WTC11 (cell line): ENCODE measurements around the gene NLRC5. TPM values are rescaled to one million over a fixed set of nuclear protein-coding genes. Genes with fewer than 3 reads are reported as not detected.

Source experiments
- ATAC-seq: fragments of 200-7000 bp; cut with Tn5 transposase; 2 replicates; pipeline ENCODE4 v1.10.0; 2021; ENCODE audit warnings: mild to moderate bottlenecking, moderate library complexity
- CTCF ChIA-PET: fragments of 300-600 bp; sonication (Branson Sonifier 250); formaldehyde crosslinking; loops from one replicate; lab custom pipeline; 2021; ENCODE audit warnings: antibody characterized with exemption; lab: Charles Lee
- POLR2A ChIA-PET: fragments of 350-600 bp; sonication (Branson Sonifier 250); formaldehyde crosslinking; loops from one replicate; lab custom pipeline; 2021; ENCODE audit warnings: antibody characterized with exemption; lab: Charles Lee
- DNase-seq: peaks from one replicate; pipeline ENCODE4 v3.0.0; 2021; ENCODE audit warnings: low spot score
- H3K27ac Mint-ChIP-seq: 2 replicates; pipeline ENCODE4 v1.8.0; 2021; ENCODE audit warnings: mixed read lengths
- H3K27me3 Mint-ChIP-seq: 2 replicates; pipeline ENCODE4 v1.8.0; 2021; ENCODE audit warnings: low read depth, mild to moderate bottlenecking, moderate library complexity, mixed read lengths
- H3K36me3 Mint-ChIP-seq: 2 replicates; pipeline ENCODE4 v1.8.0; 2021; ENCODE audit warnings: mixed read lengths
- H3K4me1 Mint-ChIP-seq: 2 replicates; pipeline ENCODE4 v1.8.0; 2022; ENCODE audit warnings: mixed read lengths
- H3K4me3 Mint-ChIP-seq: 2 replicates; pipeline ENCODE4 v1.8.0; 2021; ENCODE audit warnings: mild to moderate bottlenecking, moderate library complexity, mixed read lengths
- H3K9me3 Mint-ChIP-seq: 2 replicates; pipeline ENCODE4 v1.8.0; 2021; ENCODE audit warnings: mixed read lengths
- ATF1 ChIP-seq: sonication (generic); formaldehyde crosslinking; IDR thresholded peaks from 2 replicates; pipeline ENCODE4 v1.8.1; 2023; ENCODE audit warnings: mild to moderate bottlenecking, moderate library complexity, missing genetic modification reagents
- ATF3 ChIP-seq: sonication (generic); formaldehyde crosslinking; conservative IDR thresholded peaks from 2 replicates; pipeline ENCODE4 v1.8.1; 2022; ENCODE audit warnings: mild to moderate bottlenecking, missing genetic modification reagents
- ATF6 ChIP-seq: sonication (generic); formaldehyde crosslinking; IDR thresholded peaks from 2 replicates; pipeline ENCODE4 v1.8.1; 2023; ENCODE audit warnings: mild to moderate bottlenecking, missing genetic modification reagents
- CTCF ChIP-seq: fragments of 200-600 bp; IDR thresholded peaks from 2 replicates; pipeline ENCODE4 v1.8.0; 2022; ENCODE audit warnings: antibody characterized with exemption
- ELF4 ChIP-seq: sonication (generic); formaldehyde crosslinking; IDR thresholded peaks from 2 replicates; pipeline ENCODE4 v1.8.1; 2022; ENCODE audit warnings: low read depth, mild to moderate bottlenecking, moderate library complexity, missing genetic modification reagents
- EMX1 ChIP-seq: fragments of 250-450 bp; sonication (Bioruptor Pico); IDR thresholded peaks from 2 replicates; pipeline ENCODE4 v1.8.0; 2021; ENCODE audit warnings: mild to moderate bottlenecking
- GABPB1 ChIP-seq: sonication (generic); formaldehyde crosslinking; IDR thresholded peaks from 2 replicates; pipeline ENCODE4 v1.8.1; 2023; ENCODE audit warnings: mild to moderate bottlenecking, missing genetic modification reagents
- HMGXB4 ChIP-seq: sonication (generic); formaldehyde crosslinking; IDR thresholded peaks from 2 replicates; pipeline ENCODE4 v1.8.1; 2023; ENCODE audit warnings: mild to moderate bottlenecking, moderate library complexity, missing genetic modification reagents
- IRF1 ChIP-seq: sonication (generic); formaldehyde crosslinking; IDR thresholded peaks from 2 replicates; pipeline ENCODE4 v1.8.0; 2023; ENCODE audit warnings: missing genetic modification reagents
- JUN ChIP-seq: sonication (generic); formaldehyde crosslinking; IDR thresholded peaks from 2 replicates; pipeline ENCODE4 v1.8.0; 2023; ENCODE audit warnings: mild to moderate bottlenecking, missing genetic modification reagents
- PRRX2 ChIP-seq: fragments of 250-450 bp; sonication (Bioruptor Pico); IDR thresholded peaks from 2 replicates; pipeline ENCODE4 v1.8.0; 2021; ENCODE audit warnings: mild to moderate bottlenecking
- RELA ChIP-seq: sonication (generic); formaldehyde crosslinking; IDR thresholded peaks from 2 replicates; pipeline ENCODE4 v1.8.1; 2022; ENCODE audit warnings: missing genetic modification reagents, mild to moderate bottlenecking, borderline replicate concordance
- SMAD3 ChIP-seq: sonication (generic); formaldehyde crosslinking; IDR thresholded peaks from 2 replicates; pipeline ENCODE4 v1.8.0; 2022; ENCODE audit warnings: missing genetic modification reagents, mild to moderate bottlenecking, borderline replicate concordance
- TCF7 ChIP-seq: sonication (generic); formaldehyde crosslinking; IDR thresholded peaks from 2 replicates; pipeline ENCODE4 v1.8.0; 2022; ENCODE audit warnings: mild to moderate bottlenecking, low read depth, missing genetic modification reagents, moderate library complexity
- TEAD4 ChIP-seq: sonication (generic); formaldehyde crosslinking; IDR thresholded peaks from 2 replicates; pipeline ENCODE4 v1.8.0; 2022; ENCODE audit warnings: mild to moderate bottlenecking, missing genetic modification reagents
- USF1 ChIP-seq: sonication (generic); formaldehyde crosslinking; IDR thresholded peaks from 2 replicates; pipeline ENCODE4 v1.8.0; 2022; ENCODE audit warnings: mild to moderate bottlenecking, missing genetic modification reagents
- ZBTB43 ChIP-seq: sonication (generic); formaldehyde crosslinking; IDR thresholded peaks from 2 replicates; pipeline ENCODE4 v1.8.1; 2023; ENCODE audit warnings: mild to moderate bottlenecking, missing genetic modification reagents
- ZNF396 ChIP-seq: fragments of 250-450 bp; sonication (Bioruptor Pico); IDR thresholded peaks from 2 replicates; pipeline ENCODE4 v1.8.0; 2021; ENCODE audit warnings: mild to moderate bottlenecking, moderate library complexity, borderline replicate concordance
- total RNA-seq: library from RNA; stranded (reverse); gene quantifications from 3 replicates; pipeline ENCODE4 v1.2.3, GENCODE V29; 2021

NLRC5 gene
- total RNA-seq, 1 experiment from 2014 or later: 2.8 TPM

- Mint-ChIP-seq H3K4me3 (no peak overlapping the region), H3K27me3 (no peaks in the 10 kb centered on the region)
- TF ChIP-seq PRRX2 (CRISPR knock-in tag) (no peak), IRF1 (CRISPR knock-in tag) (no peak), ATF6 (CRISPR knock-in tag) (no peak), ZNF396 (CRISPR knock-in tag) (no peak), SMAD3 (CRISPR knock-in tag) (no peak), ATF1 (CRISPR knock-in tag) (no peak), ELF4 (CRISPR knock-in tag) (no peak), TCF7 (CRISPR knock-in tag) (no peak), JUN (CRISPR knock-in tag) (no peak), ZBTB43 (no peak), GABPB1 (CRISPR knock-in tag) (no peak), HMGXB4 (no peak), USF1 (CRISPR knock-in tag) (no peak), CTCF (no peak), RELA (CRISPR knock-in tag) (no peak), TEAD4 (no peak), EMX1 (CRISPR knock-in tag) (no peak), ATF3 (CRISPR knock-in tag) (no peak)
- TF ChIP-seq, all 79 proteins: peak for 0
- H3K9me3 Mint-ChIP-seq: no peaks in the 10 kb centered on the region
- ATAC-seq (no peak), DNase-seq (no peak)
- no peak overlapping the region for H3K27ac Mint-ChIP-seq
- CTCF ChIA-PET: interaction anchor here (0.6 to 8.2 kb wide), 4 partner anchors 14 to 506 kb away, joined by 3 to 68 read pairs (median 4); partner anchors contain the start of gene CPNE2
- H3K4me1 Mint-ChIP-seq: peaks cover 39% of the 10 kb centered on the region
- H3K36me3 Mint-ChIP-seq: no peaks in the 10 kb centered on the region
- POLR2A ChIA-PET: no interaction called here
Measured at GRCh38 chr16:57106767-57107166, 117.4 kb downstream of the NLRC5 start.
